Lung (tissue), 12 donors: Measurements from ENCODE around the gene DCN. TPM values are rescaled to one million over a fixed set of nuclear protein-coding genes. Genes with fewer than 3 reads are reported as not detected.
A peak's percentile ranks its signal among the peaks of the same experiment; 100 is the strongest.

Experiments
- ATAC-seq: fragments of 200-7000 bp; cut with Tn5 transposase; one replicate; pipeline ENCODE4 v1.9.1; 2020; ENCODE audit warnings: moderate number of reproducible peaks; ENCODE audit not compliant: insufficient read depth, low FRiP score
- DNase-seq, 3 donors: peaks; one replicate each; pipeline ENCODE4 v3.0.0-alpha.2; 2013 to 2017
- H3K27ac ChIP-seq, 2 donors: one replicate each; pipeline ENCODE4 v1.5.1; 2013; ENCODE audit warnings: mild to moderate bottlenecking in 2 of 2, moderate library complexity in 2 of 2, control low read depth in 1 of 2, inconsistent platforms in 1 of 2, low read depth in 1 of 2, low read length in 1 of 2
- H3K27me3 ChIP-seq, 3 donors: one replicate each; pipeline ENCODE4 v1.5.1; 2013; ENCODE audit warnings: low read length in 2 of 3; ENCODE audit not compliant: control insufficient read depth in 3 of 3, insufficient read depth in 3 of 3
- H3K36me3 ChIP-seq, 4 donors: one replicate each; pipeline ENCODE4 v1.5.1; 2013; ENCODE audit warnings: low read length in 4 of 4, mild to moderate bottlenecking in 1 of 4, moderate library complexity in 1 of 4; ENCODE audit not compliant: control insufficient read depth in 4 of 4, insufficient read depth in 4 of 4
- H3K4me1 ChIP-seq, 5 donors: one replicate each; pipeline ENCODE4 v1.5.1; 2013; ENCODE audit warnings: low read length in 5 of 5, mild to moderate bottlenecking in 2 of 5, moderate library complexity in 1 of 5; ENCODE audit not compliant: control insufficient read depth in 5 of 5, insufficient read depth in 5 of 5
- H3K4me3 ChIP-seq: one replicate; pipeline ENCODE4 v1.5.1; 2013; ENCODE audit warnings: mild to moderate bottlenecking, control low read depth, moderate library complexity
- H3K9ac ChIP-seq, 2 donors: one replicate each; pipeline ENCODE4 v1.5.1; 2013; ENCODE audit warnings: low read length in 2 of 2, control low read depth in 1 of 2; ENCODE audit not compliant: insufficient read depth in 1 of 2
- H3K9me3 ChIP-seq, 4 donors: one replicate each; pipeline ENCODE4 v1.5.1; 2013; ENCODE audit warnings: low read length in 3 of 4, mild to moderate bottlenecking in 1 of 4, moderate library complexity in 1 of 4; ENCODE audit not compliant: control insufficient read depth in 4 of 4, insufficient read depth in 3 of 4
- CTCF ChIP-seq: IDR thresholded peaks from 2 replicates; pipeline ENCODE4 v1.5.1; 2012; ENCODE audit warnings: mild to moderate bottlenecking; ENCODE audit errors: control extremely low read depth, extremely low read depth
- WGBS, 2 donors: extraction: QIAGEN DNeasy Blood & Tissue Kit; methylation state at CpG; one replicate each; pipeline ENCODE4 v1.1.7; 2013; 5-methylcytosine and 5-hydroxymethylcytosine counted together
- polyA plus RNA-seq, 2 donors: library from polyadenylated mRNA; stranded (reverse); fragments of 200-250 nt; gene quantifications; one replicate each; pipeline ENCODE4 v1.2.1, GENCODE V29; 2013
- total RNA-seq, 2 donors: library from RNA; depleted of rRNA in 1 of 2; stranded (reverse); fragments of >200 nt in 1 of 2; gene quantifications; one replicate each; pipeline ENCODE4 v1.2.1, GENCODE V29; 2014 to 2021
- donor health status: control.
- donor health status: control.
- donor health status: Bipolar disorder and iron deficiency.
- donor health status: healthy.
- donor health status: DM: yes; HTN: yes; CAD: no.

Gene DCN
- total and polyA plus RNA-seq, 4 donors = 178 to 1,047 (median 509) TPM

- H3K36me3 ChIP-seq = peaks cover 0 to 19% (median 7%) of the 10 kb centered on the region in 4 donors
- H3K27ac ChIP-seq = peak overlapping the region in 1 of 2 donors; percentile 9
- H3K9ac ChIP-seq = peak overlapping the region; percentile 84 to 98
These were observed 72.9 kb downstream of the DCN start for GRCh38 chr12:91109581-91110310.

GRCh38 chr12:91109148-91109564, 73.5 kb downstream of the DCN start:
- Histone ChIP-seq H3K4me3 (no peak overlapping the region), H3K9ac (peak overlapping the region in 1 of 2 donors; percentile 98), H3K36me3 (peaks cover 0 to 19% (median 7%) of the 10 kb centered on the region in 4 donors), H3K4me1 (peaks cover 0 to 48% (median 6%) of the 10 kb centered on the region in 5 donors), H3K27ac (no peak overlapping the region), H3K27me3 (no peaks in the 10 kb centered on the region), H3K9me3 (no peaks in the 10 kb centered on the region)
- DNase-seq (peak; percentile 75 to 88 (median 82)), ATAC-seq (peak; percentile 73)
- WGBS, 2 donors = 26 to 32% methylated on average over 7 of the region's 7 CpGs
- no peak for TF ChIP-seq CTCF

More at GRCh38 chr12:91109581-91110310, 72.9 kb downstream of the DCN start:
- no peaks in the 10 kb centered on the region for H3K27me3 ChIP-seq
- peaks cover 0 to 43% (median 6%) of the 10 kb centered on the region in 5 donors for H3K4me1 ChIP-seq
- ATAC-seq = no peak
- no peak for TF ChIP-seq CTCF
- no peaks in the 10 kb centered on the region for H3K9me3 ChIP-seq
- peak in 1 of 3 donors; percentile 67 for DNase-seq
- WGBS, 2 donors = 76 to 85% methylated on average over 2 of the region's 2 CpGs
- no peak overlapping the region for H3K4me3 ChIP-seq

- no peak for TF ChIP-seq CTCF
- Histone ChIP-seq H3K4me3 (no peak overlapping the region), H3K9me3 (no peaks in the 10 kb centered on the region), H3K36me3 (peaks cover 0 to 19% (median 7%) of the 10 kb centered on the region in 4 donors), H3K9ac (peak overlapping the region in 1 of 2 donors; percentile 30), H3K27me3 (no peaks in the 10 kb centered on the region), H3K27ac (no peak overlapping the region), H3K4me1 (peaks cover 0 to 56% (median 6%) of the 10 kb centered on the region in 5 donors)
- ATAC-seq (no peak), DNase-seq (no peak)
- 84 to 88% methylated on average over 5 of the region's 5 CpGs for WGBS, 2 donors
These were observed 74.3 kb downstream of the DCN start for GRCh38 chr12:91108196-91108755.
